Endothelial cell (in vitro differentiated cells): Measurements from ENCODE around the gene TRMT112. TPM values are rescaled to one million over a fixed set of nuclear protein-coding genes. Genes with fewer than 3 reads are reported as not detected.

Experiments
- DNase-seq: peaks from one replicate; pipeline ENCODE4 v3.0.0; 2021; ENCODE audit warnings: low spot score
- H3K27ac Mint-ChIP-seq: one replicate; pipeline ENCODE4 v1.8.0; 2021; ENCODE audit warnings: mixed read lengths, inconsistent platforms; ENCODE audit not compliant: unreplicated experiment
- H3K27me3 Mint-ChIP-seq: one replicate; pipeline ENCODE4 v1.8.0; 2021; ENCODE audit warnings: mild to moderate bottlenecking, moderate library complexity, mixed read lengths, inconsistent platforms; ENCODE audit not compliant: unreplicated experiment
- H3K36me3 Mint-ChIP-seq: one replicate; pipeline ENCODE4 v1.8.0; 2021; ENCODE audit warnings: mild to moderate bottlenecking, low read depth, mixed read lengths, inconsistent platforms; ENCODE audit not compliant: unreplicated experiment
- H3K4me1 Mint-ChIP-seq: one replicate; pipeline ENCODE4 v1.8.0; 2021; ENCODE audit warnings: mild to moderate bottlenecking, mixed read lengths, inconsistent platforms; ENCODE audit not compliant: unreplicated experiment
- H3K4me3 Mint-ChIP-seq: one replicate; pipeline ENCODE4 v1.8.0; 2021; ENCODE audit warnings: mild to moderate bottlenecking, mixed read lengths, inconsistent platforms; ENCODE audit not compliant: unreplicated experiment
- H3K9me3 Mint-ChIP-seq: one replicate; pipeline ENCODE4 v1.8.0; 2021; ENCODE audit warnings: mixed read lengths, inconsistent platforms; ENCODE audit not compliant: unreplicated experiment
- total RNA-seq: library from RNA; stranded (reverse); fragmentation: NEBNext Ultra II Directional; extraction: Animal tissue kit (Norgen Biotek cat#: 25700); gene quantifications from one replicate; pipeline ENCODE4 v1.2.1, GENCODE V29; 2021; ENCODE audit not compliant: unreplicated experiment
- TF ChIP-seq, protein P1 (sequence below): fragments of 200-600 bp; sonication (generic); IDR thresholded peaks from one replicate; pipeline ENCODE4 v1.5.0; 2021; ENCODE audit warnings: antibody characterized with exemption; ENCODE audit not compliant: unreplicated experiment

Gene TRMT112
- total RNA-seq, 1 donor from 2014 or later, result 138 TPM

DNA sequence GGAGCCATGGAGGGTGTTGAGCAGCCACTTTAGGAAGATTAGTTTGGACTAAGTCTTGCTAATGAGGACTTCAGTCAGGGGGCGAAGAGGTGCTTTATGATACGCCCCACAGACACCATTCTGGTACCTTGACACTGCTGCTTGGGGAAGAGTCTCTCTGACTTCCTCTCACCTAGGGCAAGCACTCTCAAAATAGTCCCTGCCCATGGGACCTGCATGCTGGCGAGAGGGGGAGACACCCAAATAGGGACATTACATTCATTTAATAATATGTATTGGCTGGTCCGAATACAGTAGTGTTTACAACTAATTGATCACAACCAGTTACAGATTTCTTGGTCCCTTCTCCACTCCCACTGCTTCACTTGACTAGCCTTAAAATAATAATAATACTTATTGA lies 21.6 kb downstream of the TRMT112 start:
- TF ChIP-seq, protein P1, sequence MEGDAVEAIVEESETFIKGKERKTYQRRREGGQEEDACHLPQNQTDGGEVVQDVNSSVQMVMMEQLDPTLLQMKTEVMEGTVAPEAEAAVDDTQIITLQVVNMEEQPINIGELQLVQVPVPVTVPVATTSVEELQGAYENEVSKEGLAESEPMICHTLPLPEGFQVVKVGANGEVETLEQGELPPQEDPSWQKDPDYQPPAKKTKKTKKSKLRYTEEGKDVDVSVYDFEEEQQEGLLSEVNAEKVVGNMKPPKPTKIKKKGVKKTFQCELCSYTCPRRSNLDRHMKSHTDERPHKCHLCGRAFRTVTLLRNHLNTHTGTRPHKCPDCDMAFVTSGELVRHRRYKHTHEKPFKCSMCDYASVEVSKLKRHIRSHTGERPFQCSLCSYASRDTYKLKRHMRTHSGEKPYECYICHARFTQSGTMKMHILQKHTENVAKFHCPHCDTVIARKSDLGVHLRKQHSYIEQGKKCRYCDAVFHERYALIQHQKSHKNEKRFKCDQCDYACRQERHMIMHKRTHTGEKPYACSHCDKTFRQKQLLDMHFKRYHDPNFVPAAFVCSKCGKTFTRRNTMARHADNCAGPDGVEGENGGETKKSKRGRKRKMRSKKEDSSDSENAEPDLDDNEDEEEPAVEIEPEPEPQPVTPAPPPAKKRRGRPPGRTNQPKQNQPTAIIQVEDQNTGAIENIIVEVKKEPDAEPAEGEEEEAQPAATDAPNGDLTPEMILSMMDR, result no peak
- H3K27ac Mint-ChIP-seq, result no peak overlapping the region
- no peaks in the 10 kb centered on the region for H3K9me3 Mint-ChIP-seq
- H3K4me1 Mint-ChIP-seq, result peaks cover 13% of the 10 kb centered on the region
- H3K36me3 Mint-ChIP-seq, result peaks cover under 1% of the 10 kb centered on the region
- H3K27me3 Mint-ChIP-seq, result peaks cover 36% of the 10 kb centered on the region
- no peak for DNase-seq
- no peak overlapping the region for H3K4me3 Mint-ChIP-seq

GRCh38 chr11:64294774-64295173 lies 22.6 kb downstream of the TRMT112 start:
- Mint-ChIP-seq H3K4me3 (no peak overlapping the region), H3K27me3 (peaks cover 40% of the 10 kb centered on the region), H3K36me3 (peaks cover 4% of the 10 kb centered on the region), H3K9me3 (no peaks in the 10 kb centered on the region), H3K4me1 (peaks cover 16% of the 10 kb centered on the region), H3K27ac (no peak overlapping the region)
- TF ChIP-seq, protein P1, result no peak
- no peak for DNase-seq

DNA sequence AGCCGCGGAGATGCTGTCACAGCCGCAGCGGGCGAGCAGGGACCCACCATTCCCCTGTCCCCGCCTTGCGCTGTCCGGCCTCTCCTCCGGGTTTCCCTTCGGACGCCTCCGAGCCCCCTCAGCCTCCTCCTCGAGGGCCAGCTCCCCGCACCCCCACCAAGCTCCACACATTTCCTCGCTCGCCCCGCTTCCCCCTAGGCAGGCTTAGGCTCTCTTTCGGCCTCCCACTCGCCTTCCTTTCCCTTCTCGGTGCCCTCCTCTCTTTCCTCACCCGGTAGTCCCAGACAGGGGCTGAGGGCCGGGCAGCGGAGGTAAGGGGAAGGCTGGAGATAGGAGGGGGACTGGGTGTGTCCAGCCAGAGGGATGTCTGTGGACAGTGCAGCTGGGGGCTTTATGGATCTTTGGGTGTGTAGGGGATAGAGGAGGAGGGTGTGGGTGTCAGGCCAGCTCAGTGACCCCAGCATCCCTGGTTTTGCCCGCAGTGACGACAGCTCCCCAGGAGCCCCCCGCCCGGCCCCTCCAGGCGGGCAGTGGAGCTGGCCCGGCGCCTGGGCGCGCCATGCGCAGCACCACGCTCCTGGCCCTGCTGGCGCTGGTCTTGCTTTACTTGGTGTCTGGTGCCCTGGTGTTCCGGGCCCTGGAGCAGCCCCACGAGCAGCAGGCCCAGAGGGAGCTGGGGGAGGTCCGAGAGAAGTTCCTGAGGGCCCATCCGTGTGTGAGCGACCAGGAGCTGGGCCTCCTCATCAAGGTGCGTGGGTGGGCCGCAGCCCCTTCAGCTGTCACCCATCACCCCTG lies 24.7 kb downstream of the TRMT112 start:
- H3K4me1 Mint-ChIP-seq, result peaks cover 14% of the 10 kb centered on the region
- TF ChIP-seq, protein P1, result no peak
- H3K4me3 Mint-ChIP-seq, result no peak overlapping the region
- H3K36me3 Mint-ChIP-seq, result peaks cover 9% of the 10 kb centered on the region
- H3K27ac Mint-ChIP-seq, result no peak overlapping the region
- DNase-seq, result no peak
- H3K27me3 Mint-ChIP-seq, result peaks cover 36% of the 10 kb centered on the region
- H3K9me3 Mint-ChIP-seq, result no peaks in the 10 kb centered on the region

GRCh38 chr11:64291752-64292459 lies 25.5 kb downstream of the TRMT112 start:
- Mint-ChIP-seq H3K9me3 (no peaks in the 10 kb centered on the region), H3K36me3 (peaks cover 9% of the 10 kb centered on the region), H3K27ac (no peak overlapping the region), H3K27me3 (peaks cover 31% of the 10 kb centered on the region), H3K4me3 (no peak overlapping the region), H3K4me1 (peaks cover 11% of the 10 kb centered on the region)
- TF ChIP-seq, protein P1, result no peak
- DNase-seq, result no peak

- Mint-ChIP-seq H3K36me3 (peaks cover 9% of the 10 kb centered on the region), H3K4me1 (peaks cover 16% of the 10 kb centered on the region), H3K9me3 (no peaks in the 10 kb centered on the region), H3K27ac (no peak within 1 kb of the TSS), H3K4me3 (peak within 1 kb of the TSS; percentile 88), H3K27me3 (peaks cover 31% of the 10 kb centered on the region)
- no peak for DNase-seq
- TF ChIP-seq, protein P1, result no peak
Measured at GRCh38 chr11:64291262-64291751, 26.1 kb downstream of the TRMT112 start, which contains the start of gene KCNK4. Gene KCNK4 (plus strand): TSS chr11:64291302. CDS start chr11:64293019, 1,717 bp downstream.
